SK-N-SH (cell line): ENCODE data around the gene MRI1. TPM values are rescaled to one million over a fixed set of nuclear protein-coding genes. Genes with fewer than 3 reads are reported as not detected.

Experiments used
- polyA plus RNA-seq, 3 experiments: library from polyadenylated mRNA; depleted of rRNA; stranded (reverse); fragments of >200 nt; gene quantifications; 2 replicates each; pipeline ENCODE4 v1.2.3, GENCODE V29; 2012
- small RNA-seq, 7 experiments: library from RNA; depleted of rRNA; stranded (forward); fragments of <200 nt; gene quantifications; one replicate each; pipeline ENCODE3, GENCODE V24; 2012

The MRI1 gene
- polyA plus RNA-seq, 1 of the 3 experiments (the other 2 are of a cell fraction) = 49.6 TPM

Small RNAs within 50 kb of the gene (small RNA-seq; reads per million reads assigned to genes)
- gene RN7SL619P = 0 reads per million in 7 experiments

Other genes starting within 250 kb of the MRI1 start
- gene C19orf53, start 9.9 kb downstream of the MRI1 start, polyA plus RNA-seq (2012; rRNA removed) = 470 and 554 TPM in 2 replicates
- 3.5 and 4.7 TPM in 2 replicates for gene ZSWIM4, start 30.9 kb downstream of the MRI1 start, polyA plus RNA-seq (2012; rRNA removed)
- 0.53 and 0.57 TPM in 2 replicates for gene NANOS3, start 112.6 kb downstream of the MRI1 start, polyA plus RNA-seq (2012; rRNA removed)
- gene BRME1, start 141.6 kb downstream of the MRI1 start, polyA plus RNA-seq (2012; rRNA removed) = 1.5 and 1.8 TPM in 2 replicates
- gene CC2D1A, start 141.7 kb downstream of the MRI1 start, polyA plus RNA-seq (2012; rRNA removed) = 18.7 and 24.2 TPM in 2 replicates
- gene PODNL1, start 173.9 kb downstream of the MRI1 start, polyA plus RNA-seq (2012; rRNA removed) = 4.2 and 7.5 TPM in 2 replicates
- gene DCAF15, start 188.0 kb downstream of the MRI1 start, polyA plus RNA-seq (2012; rRNA removed) = 36.7 and 55.6 TPM in 2 replicates
- gene RFX1, start 241.8 kb downstream of the MRI1 start, polyA plus RNA-seq (2012; rRNA removed) = 0.54 and 1.5 TPM in 2 replicates